ENCODE data around the gene FAM193A.
A peak's percentile ranks its signal among the peaks of the same experiment; 100 is the strongest.

FAM193A gene

DNA sequence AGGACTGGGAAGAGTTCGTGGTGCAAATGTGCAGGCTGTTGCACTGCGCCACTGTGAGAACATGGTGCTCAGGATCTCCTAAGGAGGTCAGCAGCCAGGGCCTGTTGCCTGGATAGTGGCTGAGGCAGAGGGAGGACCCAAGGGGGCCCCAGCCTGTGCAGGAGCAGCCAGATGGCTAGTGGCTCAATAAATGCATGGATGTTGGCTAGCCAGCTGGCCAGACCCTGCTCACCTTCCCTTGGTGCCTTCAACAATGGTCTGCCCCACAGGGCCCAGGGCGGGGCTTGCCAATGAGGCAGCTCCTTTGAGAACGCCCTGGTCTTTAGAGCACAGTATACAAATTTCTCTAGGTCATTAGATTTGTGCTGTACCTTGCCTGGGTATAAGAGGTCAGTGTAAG lies 152.2 kb downstream of the FAM193A start:
- no peak for DNase-seq (ENCODE audit: low read depth in 4 of 4, low spot score in 1 of 4)

DNA sequence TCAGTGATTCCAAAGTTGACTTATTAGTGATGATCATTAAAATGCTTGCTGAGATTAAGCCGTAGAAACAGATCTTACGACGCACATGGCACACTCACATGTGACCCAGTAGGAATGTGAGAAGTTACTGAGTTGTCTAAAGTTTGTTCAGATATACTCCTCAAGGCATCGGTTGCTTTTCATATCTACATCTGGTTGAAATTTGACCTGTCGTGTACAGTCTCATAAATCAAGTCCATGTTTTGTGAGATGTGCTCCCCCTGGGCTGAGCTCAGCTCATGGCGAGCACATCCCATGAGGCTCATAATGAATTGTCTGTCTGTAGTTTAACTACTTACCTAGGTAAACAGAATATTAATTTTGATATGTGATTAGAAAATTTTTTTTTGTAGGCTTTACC lies 152.7 kb downstream of the FAM193A start:
- no peak for DNase-seq (ENCODE audit: low read depth in 4 of 4, low spot score in 1 of 4)

DNA sequence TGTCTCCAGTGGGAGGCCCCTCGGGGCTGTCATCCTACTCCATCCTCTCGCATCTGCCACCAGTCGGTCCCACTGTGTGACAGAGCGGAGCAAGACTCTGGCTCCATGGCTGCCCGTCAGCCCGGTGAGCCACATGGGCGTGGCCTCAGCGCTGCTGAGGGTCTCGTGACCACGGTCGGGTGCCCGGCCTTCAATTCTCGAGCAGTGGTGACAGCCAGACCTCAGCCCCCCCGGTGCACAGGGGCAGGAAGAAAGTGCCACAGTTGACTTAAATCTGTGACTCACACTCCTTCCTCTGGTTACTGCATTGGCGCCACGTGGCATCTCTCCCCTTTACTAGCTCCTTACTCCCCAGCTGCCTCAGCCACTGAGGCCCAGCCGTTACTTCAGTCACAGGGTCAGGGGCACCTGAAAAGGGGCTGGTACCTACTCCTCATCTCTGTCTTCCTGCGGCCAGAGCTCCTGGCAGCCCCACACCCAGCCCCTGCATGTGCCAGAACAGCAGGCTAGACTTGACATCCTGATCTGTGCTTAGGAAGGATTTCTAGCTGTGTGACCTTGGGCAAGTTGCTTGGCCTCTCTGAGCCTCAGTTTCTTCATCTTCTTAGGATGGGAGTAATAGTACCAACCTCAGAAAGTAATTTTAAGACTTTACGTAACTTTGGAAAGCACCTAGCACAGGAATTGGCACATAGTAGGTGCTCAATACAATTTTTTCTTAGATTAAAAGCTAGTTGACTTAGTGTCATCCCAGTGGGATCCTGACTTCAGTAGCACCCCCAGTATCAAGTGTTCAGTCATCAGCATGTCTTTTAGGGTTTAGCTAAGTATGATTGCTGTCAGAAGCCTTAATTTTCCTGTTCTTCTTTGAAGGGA lies 153.6 kb downstream of the FAM193A start:
- DNase-seq (ENCODE audit: low read depth in 4 of 4, low spot score in 1 of 4), result peak in 1 of 4 experiments; percentile 12

DNA sequence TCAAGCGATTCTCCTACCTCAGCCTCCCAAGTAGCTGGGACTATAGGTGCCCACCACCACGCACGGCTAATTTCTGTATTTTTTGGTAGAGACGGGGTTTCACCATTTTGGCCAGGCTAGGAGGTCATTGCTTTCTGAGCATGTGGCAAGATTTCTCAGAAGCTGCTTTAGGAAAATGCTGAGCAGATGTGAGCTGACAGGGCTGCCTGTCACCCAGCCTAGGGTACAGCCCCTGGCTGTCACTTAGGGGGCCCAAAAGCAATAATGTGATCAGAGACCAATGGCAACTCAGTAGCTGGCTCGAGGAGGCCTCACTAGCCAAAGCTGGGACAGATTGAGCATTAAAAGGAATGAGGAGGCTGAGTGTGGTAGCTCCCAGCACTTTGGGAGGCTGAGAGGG lies 154.9 kb downstream of the FAM193A start:
- DNase-seq (ENCODE audit: low read depth in 4 of 4, low spot score in 1 of 4), result no peak

DNA sequence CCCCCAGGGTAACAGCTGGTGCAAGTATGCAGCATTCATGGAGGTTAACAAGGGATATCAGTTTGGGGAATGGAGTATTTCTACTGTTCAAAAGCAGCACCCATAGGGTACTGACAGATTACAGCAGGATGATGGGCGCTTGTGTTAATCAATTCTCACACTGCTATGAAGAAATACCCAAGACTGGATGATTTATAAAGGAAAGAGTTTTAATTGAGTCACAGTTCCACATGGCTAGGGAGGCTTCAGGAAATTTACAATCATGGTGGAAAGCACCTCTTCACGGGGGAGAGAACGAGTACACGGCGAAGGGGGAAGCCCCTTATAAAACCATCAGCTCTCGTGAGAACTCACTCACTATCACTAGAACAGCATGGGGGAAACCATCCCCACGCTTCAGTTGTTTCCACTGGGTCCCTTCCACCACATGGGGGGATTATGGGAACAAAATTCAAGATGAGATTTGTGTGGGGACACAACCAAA lies 155.5 kb downstream of the FAM193A start:
- peak in 1 of 4 experiments; percentile 30 for DNase-seq (ENCODE audit: low read depth in 4 of 4, low spot score in 1 of 4)

DNA sequence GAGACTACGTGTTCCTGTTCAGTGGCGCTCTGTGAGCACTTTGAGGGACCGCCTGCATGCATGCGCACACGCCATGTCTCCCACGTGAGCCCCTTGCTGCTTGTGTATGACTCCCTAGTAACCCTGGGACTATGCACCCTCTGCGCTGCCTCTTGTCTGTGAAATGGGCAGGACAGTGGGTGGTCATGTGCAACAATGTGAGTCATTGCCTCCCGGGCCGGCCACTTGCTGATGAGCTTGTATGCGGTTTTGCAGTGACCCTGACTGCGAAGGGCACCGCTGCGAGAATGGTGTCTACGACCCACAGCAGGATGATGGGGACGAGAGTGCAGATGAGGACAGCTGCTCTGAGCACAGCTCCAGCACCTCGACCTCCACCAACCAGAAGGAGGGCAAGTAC lies 158.2 kb downstream of the FAM193A start:
- DNase-seq (ENCODE audit: low read depth in 4 of 4, low spot score in 1 of 4), result no peak

DNA sequence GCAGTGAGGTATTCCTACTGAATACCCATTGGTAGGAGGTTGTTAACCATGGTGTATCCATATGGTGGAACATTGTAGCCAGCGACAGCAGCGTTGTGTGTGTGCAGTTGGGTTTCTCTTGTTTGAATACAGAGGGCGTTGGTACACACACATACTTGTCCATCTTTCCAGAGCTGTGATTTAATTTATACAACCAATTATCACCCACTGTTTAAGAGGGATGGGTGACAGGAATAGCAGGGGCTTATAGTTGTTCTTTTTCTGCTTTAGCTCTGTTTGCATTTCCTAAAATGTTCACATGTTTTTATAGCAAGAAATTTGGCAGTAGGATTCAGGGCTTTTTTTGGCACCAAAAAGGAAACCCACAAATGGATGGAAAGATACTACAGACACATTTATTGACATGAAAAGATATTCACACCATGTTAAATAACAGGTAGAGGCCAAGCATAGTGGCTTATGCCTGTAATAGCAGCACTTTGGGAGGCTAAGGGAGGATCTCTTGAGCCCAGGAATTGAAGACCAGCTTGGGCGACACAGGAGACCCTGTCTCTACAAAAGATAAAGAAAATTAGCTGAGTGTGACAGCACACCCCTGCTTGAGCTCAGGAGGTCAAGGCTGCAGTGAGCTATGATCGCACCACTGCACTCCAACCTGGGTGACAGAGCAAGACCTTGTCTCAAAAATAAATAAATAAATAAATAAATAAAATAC lies 159.1 kb downstream of the FAM193A start:
- DNase-seq (ENCODE audit: low read depth in 4 of 4, low spot score in 1 of 4), result no peak

DNA sequence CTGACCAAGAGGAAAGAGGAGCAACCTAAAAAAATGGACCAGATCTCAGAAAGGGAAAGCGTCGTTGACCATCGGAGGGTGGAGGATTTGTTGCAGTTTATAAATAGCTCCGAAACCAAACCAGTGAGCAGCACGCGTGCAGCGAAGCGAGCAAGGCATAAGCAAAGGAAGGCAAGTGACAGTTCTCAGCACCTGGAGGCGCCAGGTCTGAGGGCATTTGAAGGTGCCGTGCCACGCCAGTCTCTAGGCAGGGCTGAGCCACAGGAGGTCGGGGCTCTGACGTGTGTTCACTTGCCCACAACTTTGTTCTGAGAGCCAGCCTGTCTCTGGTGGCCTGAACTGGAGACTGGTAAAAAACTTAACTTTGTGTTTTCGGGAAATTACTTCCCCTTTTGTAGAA lies 160.0 kb downstream of the FAM193A start:
- no peak for DNase-seq (ENCODE audit: low read depth in 4 of 4, low spot score in 1 of 4)

DNA sequence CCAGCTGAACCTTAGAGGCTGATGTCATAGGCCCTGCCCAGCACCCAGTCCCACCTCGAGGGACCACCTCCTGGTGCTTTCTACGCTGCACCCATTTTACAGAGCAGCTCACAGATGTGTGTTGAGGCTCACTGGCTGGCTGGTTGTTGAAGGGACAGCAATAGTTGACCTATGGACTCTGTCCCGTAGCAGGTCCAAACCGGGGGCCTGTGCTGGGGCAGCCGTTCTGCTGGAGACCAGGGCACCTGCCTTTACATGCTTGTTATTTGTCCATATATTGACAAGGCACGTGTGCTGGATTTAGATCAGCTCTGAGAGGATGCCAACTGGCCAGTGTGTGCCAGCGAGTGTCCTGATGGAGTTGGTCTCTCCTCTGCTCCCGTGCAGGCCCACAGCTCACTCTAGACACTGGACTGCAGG lies 161.6 kb downstream of the FAM193A start:
- no peak for DNase-seq (ENCODE audit: low read depth in 4 of 4, low spot score in 1 of 4)

DNA sequence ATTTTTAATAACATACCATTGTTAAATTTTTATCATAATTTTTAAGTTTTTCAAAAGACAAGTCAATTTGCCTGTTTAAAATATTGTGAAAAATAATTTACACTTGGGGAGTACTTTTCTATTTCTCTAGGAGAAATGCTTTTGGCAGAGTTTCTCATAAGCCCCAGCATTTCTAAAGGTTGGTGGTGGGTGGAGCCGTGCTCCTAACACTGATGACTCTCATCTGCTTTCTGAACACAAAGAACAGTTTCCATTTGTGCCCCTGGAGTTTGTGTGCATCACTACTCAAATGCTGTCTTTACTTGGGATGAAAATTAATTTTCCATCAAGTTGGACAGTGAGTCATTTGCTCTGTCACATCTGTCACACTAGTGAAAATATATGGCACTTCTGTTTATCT lies 162.1 kb downstream of the FAM193A start:
- DNase-seq (ENCODE audit: low read depth in 4 of 4, low spot score in 1 of 4), result no peak

DNA sequence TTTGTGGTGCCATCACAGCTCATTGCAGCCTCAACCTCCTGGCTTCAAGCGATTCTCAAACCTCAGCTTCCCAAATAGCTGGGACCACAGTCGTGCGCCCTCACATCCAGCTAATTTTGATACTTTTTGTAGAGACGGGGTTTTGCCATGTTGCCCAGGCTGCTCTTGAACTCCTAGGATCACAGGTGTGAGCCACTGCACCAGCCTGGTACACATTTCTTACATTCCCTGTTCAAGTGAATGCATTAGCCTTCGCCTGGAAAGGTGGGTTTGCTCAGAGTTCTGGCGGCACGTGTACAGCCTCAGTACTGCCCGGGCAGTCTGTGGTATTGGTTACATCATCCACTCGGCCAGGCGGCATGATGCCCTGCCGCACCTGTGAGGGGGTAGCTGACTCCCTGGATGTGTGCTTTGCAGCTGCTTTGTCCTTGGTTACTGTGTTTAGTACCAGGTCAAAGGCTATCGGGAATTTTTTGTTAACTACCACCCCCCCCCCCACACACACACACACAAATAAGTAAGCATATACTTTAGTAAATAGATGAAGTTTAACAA lies 162.6 kb downstream of the FAM193A start:
- DNase-seq (ENCODE audit: low read depth in 4 of 4, low spot score in 1 of 4), result no peak

DNA sequence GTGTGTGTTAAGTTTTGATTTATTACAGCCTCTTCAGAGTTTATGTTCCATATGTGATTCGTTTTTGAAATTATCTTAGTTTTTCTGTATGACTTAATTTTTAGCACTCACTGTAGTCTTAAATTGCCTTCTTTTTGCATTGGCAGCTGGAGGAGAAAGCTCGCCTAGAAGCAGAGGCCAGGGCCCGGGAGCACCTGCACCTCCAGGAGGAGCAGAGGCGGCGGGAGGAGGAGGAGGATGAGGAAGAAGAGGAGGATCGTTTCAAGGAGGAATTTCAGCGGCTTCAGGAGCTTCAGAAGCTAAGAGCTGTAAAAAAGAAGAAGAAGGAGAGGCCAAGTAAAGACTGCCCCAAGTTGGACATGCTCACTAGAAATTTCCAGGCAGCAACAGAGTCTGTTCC lies 163.1 kb downstream of the FAM193A start:
- no peak for DNase-seq (ENCODE audit: low read depth in 4 of 4, low spot score in 1 of 4)

DNA sequence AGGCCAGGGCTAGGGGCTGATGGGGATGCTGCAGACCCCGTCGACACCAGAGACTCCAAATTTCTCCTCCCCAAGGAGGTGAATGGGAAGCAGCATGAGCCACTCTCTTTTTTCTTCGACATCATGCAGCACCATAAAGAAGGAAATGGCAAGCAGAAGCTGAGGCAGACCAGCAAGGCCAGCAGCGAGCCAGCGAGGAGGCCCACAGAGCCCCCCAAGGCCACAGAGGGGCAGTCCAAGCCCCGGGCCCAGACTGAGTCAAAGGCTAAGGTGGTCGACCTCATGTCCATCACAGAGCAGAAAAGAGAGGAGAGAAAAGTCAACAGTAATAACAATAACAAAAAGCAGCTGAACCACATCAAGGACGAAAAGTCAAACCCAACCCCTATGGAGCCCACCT lies 163.6 kb downstream of the FAM193A start:
- DNase-seq (ENCODE audit: low read depth in 4 of 4, low spot score in 1 of 4), result no peak

DNA sequence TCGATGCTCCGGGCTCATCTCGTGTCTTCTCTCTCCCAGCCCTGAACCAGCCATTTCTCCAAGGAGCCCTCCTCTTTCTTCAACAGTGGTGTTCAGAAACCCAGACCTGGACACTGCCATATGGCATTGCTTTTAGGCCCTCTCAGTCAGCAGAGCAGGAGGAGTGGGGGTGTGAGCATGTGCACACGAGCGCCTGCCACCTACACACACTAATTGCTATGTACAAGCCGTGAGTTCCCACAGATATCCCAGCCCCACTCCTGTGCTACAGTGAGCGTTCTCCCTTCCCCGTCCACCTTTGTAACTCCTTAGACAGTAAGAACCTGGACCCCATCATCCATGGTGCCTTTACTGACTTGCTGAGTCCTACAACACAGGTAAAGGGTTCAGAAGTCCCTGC lies 165.9 kb downstream of the FAM193A start:
- no peak for DNase-seq (ENCODE audit: low read depth in 4 of 4, low spot score in 1 of 4)

DNA sequence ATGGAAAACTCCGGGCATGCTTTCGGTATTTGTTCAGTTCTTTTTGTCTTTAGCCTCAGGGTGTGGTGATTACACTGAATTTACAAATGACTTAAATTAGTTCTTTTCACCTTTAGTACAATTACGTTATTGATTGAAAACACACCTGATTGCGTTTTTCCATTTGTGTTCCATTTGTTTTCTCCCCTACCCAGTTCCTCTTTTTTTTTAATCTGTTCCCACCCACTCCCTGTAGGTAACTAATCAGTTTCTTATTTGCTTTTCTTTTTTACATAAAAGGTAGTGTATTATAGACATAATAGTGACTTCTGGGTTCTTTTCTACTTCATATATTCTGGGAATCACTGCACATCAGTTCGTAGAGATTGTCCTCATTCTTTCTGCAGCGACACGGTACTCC lies 166.3 kb downstream of the FAM193A start:
- DNase-seq (ENCODE audit: low read depth in 4 of 4, low spot score in 1 of 4), result no peak

DNA sequence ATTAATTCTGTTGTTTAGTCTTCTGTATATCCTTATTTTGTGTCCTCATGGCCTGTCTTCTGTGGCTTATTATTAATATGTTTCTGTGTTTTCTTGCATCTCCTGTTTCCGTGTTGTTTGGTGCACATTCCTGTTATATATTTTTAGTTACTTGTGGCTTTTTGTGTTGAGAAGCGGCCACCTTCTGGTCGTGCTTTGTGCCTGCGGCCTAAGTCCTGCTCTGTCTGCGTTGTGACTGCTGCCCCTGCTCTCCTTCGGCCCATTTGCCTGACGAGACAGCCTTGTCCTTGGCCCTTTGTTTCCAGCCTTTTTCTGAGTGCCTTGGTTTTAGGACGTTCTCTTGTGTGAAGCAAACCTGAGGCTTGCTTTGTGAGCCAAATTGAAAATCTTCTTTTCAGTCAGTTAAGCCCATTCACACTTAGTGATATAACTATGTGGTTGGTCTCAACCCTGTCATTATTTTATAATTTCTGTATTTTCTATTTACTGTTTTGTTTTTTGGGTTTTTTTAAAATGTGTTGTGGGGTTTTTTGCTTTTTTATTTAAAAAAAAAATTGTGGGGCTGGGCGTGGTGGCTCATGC lies 175.9 kb downstream of the FAM193A start:
- DNase-seq (ENCODE audit: low read depth in 4 of 4, low spot score in 1 of 4), result no peak

DNA sequence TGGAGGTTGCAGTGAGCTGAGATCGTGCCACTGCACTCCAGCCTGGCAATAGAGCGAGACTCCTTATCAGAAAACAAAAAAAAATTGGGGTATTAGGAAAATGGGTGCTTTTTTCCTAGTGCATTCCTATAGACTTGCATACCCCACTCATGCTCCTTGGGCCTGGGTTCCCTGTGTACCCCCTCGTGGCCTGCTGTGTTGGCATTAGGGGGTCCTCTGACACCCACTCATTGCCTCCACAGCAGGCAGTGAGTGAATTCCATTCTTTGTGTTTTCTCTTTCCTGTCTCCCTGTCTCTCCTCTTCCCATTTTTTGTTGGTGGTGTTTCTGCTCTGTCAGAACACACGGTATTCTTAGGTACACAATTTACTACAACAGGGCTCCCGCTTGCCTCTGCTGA lies 176.9 kb downstream of the FAM193A start:
- no peak for DNase-seq (ENCODE audit: low read depth in 4 of 4, low spot score in 1 of 4)

DNA sequence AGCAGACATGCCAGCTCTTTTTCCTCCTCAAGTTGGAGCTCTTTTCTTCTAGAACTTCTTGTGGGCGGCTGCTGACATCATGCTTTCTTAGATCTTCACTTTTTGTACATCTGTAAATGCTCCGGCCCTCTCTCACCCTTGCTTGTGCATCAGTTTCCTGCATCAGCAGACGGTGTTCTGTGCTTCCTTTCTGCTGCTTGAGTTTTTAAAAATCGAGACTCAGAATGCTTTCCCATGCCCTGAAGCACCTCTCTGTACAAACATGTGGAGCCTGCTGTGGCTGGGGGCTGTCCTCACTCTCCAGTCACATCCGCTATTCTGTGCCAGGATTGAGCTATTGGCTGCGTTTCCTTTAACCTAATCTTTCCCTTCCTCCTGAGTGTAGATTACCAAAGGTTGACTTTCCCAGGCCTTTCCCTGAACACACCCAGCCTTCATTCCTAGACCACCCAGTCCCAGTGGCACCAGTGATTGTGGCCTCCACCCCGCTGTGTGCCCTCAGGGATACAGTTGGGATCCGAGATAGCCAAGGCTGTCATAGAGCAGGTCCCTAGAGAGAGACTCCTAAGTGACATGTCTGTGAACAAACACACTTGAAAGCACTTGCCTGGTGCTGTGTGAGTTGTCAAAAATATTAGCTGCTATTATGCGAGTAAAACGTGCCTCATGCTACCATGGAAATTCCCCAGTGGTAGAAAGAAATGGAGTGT lies 177.8 kb downstream of the FAM193A start:
- no peak for DNase-seq (ENCODE audit: low read depth in 4 of 4, low spot score in 1 of 4)

DNA sequence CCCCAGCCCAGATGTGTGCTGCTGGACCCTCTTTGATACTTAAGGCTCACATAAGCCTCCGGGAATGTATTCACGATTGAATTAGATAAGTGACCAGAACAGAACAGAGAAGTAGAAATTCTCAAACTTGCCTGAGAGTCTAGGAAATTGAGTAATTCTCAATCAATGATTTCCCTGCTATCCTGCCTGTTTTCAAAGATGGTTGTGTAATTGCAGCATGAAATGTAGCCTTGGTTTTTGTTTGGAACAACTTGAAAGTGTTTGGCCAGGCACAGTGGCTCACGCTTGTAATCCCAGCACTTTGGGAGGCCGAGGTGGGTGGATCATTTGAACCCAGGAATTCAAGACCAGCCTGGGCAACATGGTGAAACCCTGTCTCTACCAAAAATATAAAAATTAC lies 178.5 kb downstream of the FAM193A start:
- DNase-seq (ENCODE audit: low read depth in 4 of 4, low spot score in 1 of 4), result no peak

DNA sequence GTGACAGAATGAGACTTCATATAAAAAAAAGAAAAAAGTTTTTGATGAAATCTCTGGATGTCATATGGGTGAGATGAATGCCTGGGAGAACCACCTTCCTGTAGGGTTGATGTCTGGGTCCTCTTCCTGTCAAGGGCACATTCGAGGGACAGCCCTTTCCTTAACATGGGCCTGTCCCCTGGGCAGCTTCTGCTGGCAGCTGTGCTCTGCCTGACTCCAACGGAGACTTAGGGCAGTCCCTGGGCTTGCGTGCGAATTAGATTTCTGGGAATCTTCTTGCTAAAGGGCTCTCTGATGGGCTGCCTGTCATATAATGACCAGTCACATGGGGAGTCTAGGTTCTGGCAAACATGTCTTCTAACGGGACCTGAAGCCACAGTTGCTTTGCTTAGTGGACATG lies 179.0 kb downstream of the FAM193A start:
- no peak for DNase-seq (ENCODE audit: low read depth in 4 of 4, low spot score in 1 of 4)

DNA sequence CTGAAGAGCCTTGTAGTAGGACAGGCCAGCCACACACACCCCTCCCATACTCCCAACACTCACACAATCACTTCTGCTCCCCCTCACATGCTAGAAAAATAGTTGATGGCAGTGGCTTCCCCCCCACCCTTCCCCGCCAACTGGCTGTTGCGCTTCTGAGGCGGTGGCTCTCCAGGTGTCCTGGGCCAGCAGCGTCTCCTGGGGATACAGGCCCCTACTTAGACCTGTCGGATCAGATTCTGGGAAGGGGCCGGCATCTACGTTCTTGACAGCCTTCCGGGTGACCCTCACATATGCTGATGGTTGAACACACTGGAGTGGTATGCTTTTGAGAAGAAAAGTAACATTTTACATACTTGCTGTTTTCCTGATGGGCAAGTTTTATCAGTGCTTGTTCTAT lies 179.8 kb downstream of the FAM193A start:
- no peak for DNase-seq (ENCODE audit: low read depth in 4 of 4, low spot score in 1 of 4)
